Measurements from ENCODE around the gene RCCD1.

The RCCD1 gene

GRCh38 chr15:90911906-90912769 is 42.5 kb upstream of the RCCD1 start:
- no peak for TF ChIP-seq CTCF (IDR thresholded peaks at IDR 0.05)
- peaks cover 70% of the 10 kb centered on the region for H3K36me3 ChIP-seq

GRCh38 chr15:90912770-90913075 is 42.0 kb upstream of the RCCD1 start:
- H3K4me1 ChIP-seq (ENCODE audit: control insufficient read depth in 1 of 2, insufficient read depth in 1 of 2, low read depth in 1 of 2, low read length in 1 of 2) = peaks cover 78% of the 10 kb centered on the region in 2 experiments
- TF ChIP-seq CTCF (IDR thresholded peaks at IDR 0.05) = no peak
- peaks cover 70% of the 10 kb centered on the region for H3K36me3 ChIP-seq
- no peaks in the 10 kb centered on the region for H3K27me3 ChIP-seq
- no peaks in the 10 kb centered on the region for H3K9me3 ChIP-seq
- H3K4me3 ChIP-seq (ENCODE audit: low read depth in 1 of 2, low read length in 1 of 2) = peak overlapping the region in 1 of 2 experiments; percentile 72
- peak overlapping the region; percentile 94 for H3K27ac ChIP-seq

More at GRCh38 chr15:90911906-90912769, 42.5 kb upstream of the RCCD1 start:
- Histone ChIP-seq H3K27me3 (no peaks in the 10 kb centered on the region), H3K27ac (peak overlapping the region; percentile 94), H3K4me3 (ENCODE audit: low read depth in 1 of 2, low read length in 1 of 2) (peak overlapping the region; percentile 8 to 11), H3K9me3 (no peaks in the 10 kb centered on the region), H3K4me1 (ENCODE audit: control insufficient read depth in 1 of 2, insufficient read depth in 1 of 2, low read depth in 1 of 2, low read length in 1 of 2) (peaks cover 72 to 73% of the 10 kb centered on the region in 2 experiments)

- peak overlapping the region; percentile 94 for H3K27ac ChIP-seq
- no peak for TF ChIP-seq CTCF (IDR thresholded peaks at IDR 0.05)
- peaks cover 72% of the 10 kb centered on the region for H3K36me3 ChIP-seq
Observed at GRCh38 chr15:90913398-90913944, 41.2 kb upstream of the RCCD1 start.

GRCh38 chr15:90914305-90915080 is 40.2 kb upstream of the RCCD1 start:
- H3K4me1 ChIP-seq (ENCODE audit: control insufficient read depth in 1 of 2, insufficient read depth in 1 of 2, low read depth in 1 of 2, low read length in 1 of 2) = peaks cover 81 to 86% of the 10 kb centered on the region in 2 experiments
- H3K27ac ChIP-seq = peak overlapping the region; percentile 94
- peaks cover 72% of the 10 kb centered on the region for H3K36me3 ChIP-seq

More at GRCh38 chr15:90913398-90913944, 41.2 kb upstream of the RCCD1 start:
- Histone ChIP-seq H3K27me3 (no peaks in the 10 kb centered on the region), H3K4me3 (ENCODE audit: low read depth in 1 of 2, low read length in 1 of 2) (peak overlapping the region; percentile 37 to 72), H3K9me3 (no peaks in the 10 kb centered on the region), H3K4me1 (ENCODE audit: control insufficient read depth in 1 of 2, insufficient read depth in 1 of 2, low read depth in 1 of 2, low read length in 1 of 2) (peaks cover 81 to 86% of the 10 kb centered on the region in 2 experiments)

More at GRCh38 chr15:90914305-90915080, 40.2 kb upstream of the RCCD1 start:
- peak; percentile 7 for TF ChIP-seq CTCF (IDR thresholded peaks at IDR 0.05)
- no peaks in the 10 kb centered on the region for H3K9me3 ChIP-seq
- no peaks in the 10 kb centered on the region for H3K27me3 ChIP-seq
- H3K4me3 ChIP-seq (ENCODE audit: low read depth in 1 of 2, low read length in 1 of 2) = peak overlapping the region; percentile 57 to 72

Data from neutrophil (primary cell).